Measurements from ENCODE around the gene PODXL.

- TF ChIP-seq EZH2 (IDR thresholded peaks at IDR 0.05): no peak
- TF ChIP-seq POLR2AphosphoS5 (IDR thresholded peaks at IDR 0.05; ENCODE audit: borderline replicate concordance, low read depth, low read length): no peak
- no peak for TF ChIP-seq FOXP2 (optimal IDR thresholded peaks at IDR 0.05; ENCODE audit: control extremely low read depth, extremely low read length, insufficient read depth)
Observed at GRCh38 chr7:131524115-131524514, 32.3 kb downstream of the PODXL start.
